SK-N-MC (cell line): Measurements from ENCODE around the gene P2RX3.

Experiments used
- EZH2 ChIP-seq: fragments of 200-600 bp; sonication (generic); IDR thresholded peaks from one replicate; pipeline ENCODE4 v1.6.1; 2017; ENCODE audit warnings: antibody characterized with exemption
- FOXP2 ChIP-seq: optimal IDR thresholded peaks from 2 replicates; pipeline ENCODE3; 2011; ENCODE audit warnings: mild to moderate bottlenecking, moderate library complexity; ENCODE audit not compliant: insufficient read depth; ENCODE audit errors: extremely low read length, control extremely low read depth
- POLR2AphosphoS5 ChIP-seq: IDR thresholded peaks from 2 replicates; pipeline ENCODE4 v1.6.1; 2012; ENCODE audit warnings: mild to moderate bottlenecking, low read depth, low read length, borderline replicate concordance

DNA sequence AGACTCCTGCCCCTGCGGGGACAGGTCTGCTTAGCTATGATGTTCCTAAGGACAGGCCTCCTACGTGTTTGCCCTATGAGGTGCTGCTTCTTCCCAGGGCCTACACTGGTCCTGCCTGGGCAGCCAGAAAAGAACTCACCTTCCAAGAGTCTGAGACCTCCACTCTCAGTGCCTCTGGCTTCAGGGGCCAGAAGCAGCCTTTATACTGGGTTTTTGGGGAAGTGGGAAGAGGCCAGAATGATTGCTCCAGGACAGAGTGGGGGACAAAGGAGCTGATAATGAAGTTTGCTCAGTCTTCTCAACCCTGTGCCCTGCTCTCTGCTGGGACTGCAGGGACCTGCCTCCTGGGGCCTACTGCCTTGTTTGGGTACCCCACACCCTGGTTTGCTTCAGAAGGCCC is 42.8 kb downstream of the P2RX3 start, which contains the start of gene PRG3:
- TF ChIP-seq POLR2AphosphoS5 (no peak), EZH2 (no peak), FOXP2 (no peak)
